Mesothelial cell of epicardium (in vitro differentiated cells): ENCODE results near the gene AP3S2. TPM values are rescaled to one million over a fixed set of nuclear protein-coding genes. Genes with fewer than 3 reads are reported as not detected.

Experiments
- DNase-seq, 2 experiments: peaks; one replicate each; pipeline ENCODE4 v3.0.0; 2021; ENCODE audit warnings: low spot score in 2 of 2; ENCODE audit not compliant: unreplicated experiment in 2 of 2
- H3K27ac Mint-ChIP-seq: 2 replicates; pipeline ENCODE4 v1.8.0; 2021; ENCODE audit warnings: mixed read lengths
- H3K27me3 Mint-ChIP-seq: 2 replicates; pipeline ENCODE4 v1.8.0; 2021; ENCODE audit warnings: low read depth, mixed read lengths
- H3K36me3 Mint-ChIP-seq: 2 replicates; pipeline ENCODE4 v1.8.0; 2021; ENCODE audit warnings: mixed read lengths
- H3K4me1 Mint-ChIP-seq: 2 replicates; pipeline ENCODE4 v1.8.0; 2021; ENCODE audit warnings: mixed read lengths
- H3K4me3 Mint-ChIP-seq: 2 replicates; pipeline ENCODE4 v1.8.0; 2021; ENCODE audit warnings: mild to moderate bottlenecking, moderate library complexity, mixed read lengths
- H3K9me3 Mint-ChIP-seq: 2 replicates; pipeline ENCODE4 v1.8.0; 2021; ENCODE audit warnings: mixed read lengths
- total RNA-seq: library from RNA; stranded (reverse); gene quantifications from 3 replicates; pipeline ENCODE4 v1.2.1, GENCODE V29; 2021
- TF ChIP-seq, protein P1 (sequence below): fragments of 200-600 bp; sonication (generic); IDR thresholded peaks from one replicate; pipeline ENCODE4 v1.5.0; 2021; ENCODE audit warnings: antibody characterized with exemption; ENCODE audit not compliant: unreplicated experiment

The AP3S2 gene
- total RNA-seq, 1 donor from 2014 or later: 28.3 TPM

DNA sequence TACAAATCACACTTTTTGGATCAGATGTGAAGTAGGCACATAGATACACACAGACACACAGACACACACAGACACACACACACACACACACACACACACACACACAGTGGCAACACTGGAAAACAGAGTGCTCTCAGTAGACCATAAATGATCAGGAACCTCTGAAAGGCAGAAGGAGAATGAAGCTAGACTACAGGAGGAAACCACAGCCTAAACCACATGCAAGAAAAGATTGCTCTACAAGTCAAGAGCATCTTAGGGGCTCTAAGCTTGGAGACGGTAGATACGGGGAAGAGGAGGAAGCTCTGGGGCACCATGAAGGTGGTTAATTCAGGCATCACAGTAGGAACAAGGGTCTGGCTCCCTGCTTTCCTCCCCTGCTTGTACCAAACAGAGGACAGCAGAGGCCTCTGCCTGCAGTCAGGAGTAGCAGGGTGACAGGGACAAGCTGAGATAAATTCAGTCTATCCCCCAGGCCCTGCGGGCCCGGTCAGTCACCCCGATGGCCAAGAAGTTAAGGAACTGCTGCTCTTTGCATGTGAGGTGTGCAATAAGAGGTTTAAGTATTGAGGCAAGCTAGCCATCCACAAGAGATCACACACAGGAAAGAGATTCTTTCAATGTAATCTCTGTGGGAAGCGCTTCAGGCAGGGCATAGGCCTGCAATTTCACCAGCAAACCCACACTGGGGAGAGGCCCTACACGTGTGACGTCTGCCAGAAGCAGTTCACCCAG is 42.4 kb upstream of the AP3S2 start:
- H3K27me3 Mint-ChIP-seq: no peaks in the 10 kb centered on the region
- no peak overlapping the region for H3K4me3 Mint-ChIP-seq
- H3K4me1 Mint-ChIP-seq: no peaks in the 10 kb centered on the region
- no peaks in the 10 kb centered on the region for H3K9me3 Mint-ChIP-seq
- no peak overlapping the region for H3K27ac Mint-ChIP-seq
- TF ChIP-seq, protein P1, sequence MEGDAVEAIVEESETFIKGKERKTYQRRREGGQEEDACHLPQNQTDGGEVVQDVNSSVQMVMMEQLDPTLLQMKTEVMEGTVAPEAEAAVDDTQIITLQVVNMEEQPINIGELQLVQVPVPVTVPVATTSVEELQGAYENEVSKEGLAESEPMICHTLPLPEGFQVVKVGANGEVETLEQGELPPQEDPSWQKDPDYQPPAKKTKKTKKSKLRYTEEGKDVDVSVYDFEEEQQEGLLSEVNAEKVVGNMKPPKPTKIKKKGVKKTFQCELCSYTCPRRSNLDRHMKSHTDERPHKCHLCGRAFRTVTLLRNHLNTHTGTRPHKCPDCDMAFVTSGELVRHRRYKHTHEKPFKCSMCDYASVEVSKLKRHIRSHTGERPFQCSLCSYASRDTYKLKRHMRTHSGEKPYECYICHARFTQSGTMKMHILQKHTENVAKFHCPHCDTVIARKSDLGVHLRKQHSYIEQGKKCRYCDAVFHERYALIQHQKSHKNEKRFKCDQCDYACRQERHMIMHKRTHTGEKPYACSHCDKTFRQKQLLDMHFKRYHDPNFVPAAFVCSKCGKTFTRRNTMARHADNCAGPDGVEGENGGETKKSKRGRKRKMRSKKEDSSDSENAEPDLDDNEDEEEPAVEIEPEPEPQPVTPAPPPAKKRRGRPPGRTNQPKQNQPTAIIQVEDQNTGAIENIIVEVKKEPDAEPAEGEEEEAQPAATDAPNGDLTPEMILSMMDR: no peak
- H3K36me3 Mint-ChIP-seq: no peaks in the 10 kb centered on the region
- no peak for DNase-seq

DNA sequence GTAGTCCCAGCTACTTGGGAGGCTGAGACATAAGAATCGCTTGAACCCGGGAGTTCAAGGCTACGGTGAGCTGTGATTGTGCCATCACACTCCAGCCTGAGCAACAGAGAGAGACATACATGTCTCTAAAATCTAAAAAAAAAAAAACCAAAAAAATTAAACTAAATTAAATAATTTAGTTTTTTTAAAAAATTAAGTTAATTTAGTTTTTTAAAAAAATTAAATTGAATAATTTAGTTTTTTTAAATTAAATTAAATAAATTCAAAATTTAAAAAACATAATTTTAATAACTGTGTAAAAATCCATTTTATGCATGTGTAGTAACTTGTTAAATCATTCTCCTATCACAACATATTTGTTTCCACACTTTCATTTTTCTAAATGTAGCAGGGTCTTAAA is 39.1 kb upstream of the AP3S2 start:
- Mint-ChIP-seq H3K27me3 (no peaks in the 10 kb centered on the region), H3K27ac (no peak overlapping the region)
- no peak for DNase-seq

DNA sequence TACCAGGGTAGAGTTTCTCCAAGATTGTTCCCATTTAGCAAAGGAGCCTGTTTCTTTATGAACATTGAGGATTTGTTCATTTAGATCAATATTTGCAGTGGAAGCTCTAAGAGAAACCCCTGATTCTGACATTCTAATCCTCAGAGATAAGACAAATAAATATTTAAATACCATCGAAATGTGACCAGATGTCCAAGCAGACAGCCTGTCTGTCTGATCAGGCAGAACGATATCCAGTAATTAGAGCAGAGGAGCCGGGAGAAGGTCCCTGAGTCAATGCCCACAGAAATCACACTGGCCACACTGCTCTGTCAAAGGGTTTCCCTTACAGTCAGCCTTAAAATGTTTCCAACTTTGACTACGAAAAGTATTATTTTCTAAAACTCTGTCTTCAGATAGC is 34.6 kb upstream of the AP3S2 start:
- DNase-seq: no peak
- Mint-ChIP-seq H3K27me3 (no peaks in the 10 kb centered on the region), H3K36me3 (no peaks in the 10 kb centered on the region), H3K4me3 (no peak overlapping the region), H3K4me1 (no peaks in the 10 kb centered on the region), H3K27ac (no peak overlapping the region), H3K9me3 (no peaks in the 10 kb centered on the region)
- TF ChIP-seq, protein P1: no peak

More for the DNA sequence above, 39.1 kb upstream of the AP3S2 start:
- Mint-ChIP-seq H3K4me3 (no peak overlapping the region), H3K4me1 (no peaks in the 10 kb centered on the region), H3K36me3 (no peaks in the 10 kb centered on the region), H3K9me3 (no peaks in the 10 kb centered on the region)
- TF ChIP-seq, protein P1: no peak

GRCh38 chr15:89926158-89926557 is 32.4 kb upstream of the AP3S2 start:
- H3K4me3 Mint-ChIP-seq: no peak overlapping the region
- no peaks in the 10 kb centered on the region for H3K9me3 Mint-ChIP-seq
- no peaks in the 10 kb centered on the region for H3K27me3 Mint-ChIP-seq
- TF ChIP-seq, protein P1: no peak
- no peaks in the 10 kb centered on the region for H3K36me3 Mint-ChIP-seq
- no peaks in the 10 kb centered on the region for H3K4me1 Mint-ChIP-seq
- DNase-seq: no peak
- no peak overlapping the region for H3K27ac Mint-ChIP-seq

DNA sequence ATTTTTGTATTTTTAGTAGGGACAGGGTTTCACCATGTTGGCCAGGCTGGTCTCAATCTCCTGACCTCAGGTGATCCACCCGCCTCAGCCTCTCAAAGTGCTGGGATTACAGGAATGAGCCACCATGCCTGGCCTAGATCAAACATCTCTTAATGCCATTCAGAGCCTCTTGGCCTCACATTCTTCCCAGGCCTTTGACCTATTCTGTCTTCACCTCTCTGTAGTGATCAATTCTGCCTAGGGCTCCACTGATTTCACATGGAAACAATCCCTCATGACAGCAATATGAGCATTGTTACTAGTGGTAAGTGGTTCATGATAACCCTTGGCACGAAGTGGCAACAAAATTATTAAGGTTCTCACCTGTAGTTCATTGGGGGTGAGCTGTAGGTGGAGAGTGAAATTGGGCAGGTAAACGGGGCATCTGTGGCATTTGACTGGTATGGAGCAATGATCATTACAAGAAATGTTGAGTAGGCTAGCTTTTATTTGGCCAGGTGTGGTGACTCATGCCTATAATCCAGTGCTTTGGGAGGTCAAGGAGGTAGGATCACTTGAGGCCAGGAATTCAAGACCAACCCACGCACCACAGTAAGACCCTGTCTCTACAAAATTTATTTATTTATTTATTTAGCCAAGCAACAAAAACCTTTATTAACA is 23.8 kb upstream of the AP3S2 start:
- no peak overlapping the region for H3K4me3 Mint-ChIP-seq

More for the DNA sequence above, 23.8 kb upstream of the AP3S2 start:
- Mint-ChIP-seq H3K4me1 (peaks cover 17% of the 10 kb centered on the region), H3K36me3 (no peaks in the 10 kb centered on the region), H3K9me3 (no peaks in the 10 kb centered on the region), H3K27ac (no peak overlapping the region), H3K27me3 (no peaks in the 10 kb centered on the region)
- no peak for DNase-seq
- TF ChIP-seq, protein P1: no peak
